ENCODE results near the gene SMOC1.

The SMOC1 gene

GRCh38 chr14:70034257-70034656 is 155.0 kb downstream of the SMOC1 start:
- TF ChIP-seq POLR2AphosphoS5 (IDR thresholded peaks at IDR 0.05; ENCODE audit: low read depth, low read length) (no peak), FOXP2 (optimal IDR thresholded peaks at IDR 0.05; ENCODE audit: borderline replicate concordance, extremely low read depth, extremely low read length, insufficient read depth) (no peak), SIN3A (IDR thresholded peaks at IDR 0.05; ENCODE audit: borderline replicate concordance, insufficient read depth, low read length) (no peak), TAF1 (IDR thresholded peaks at IDR 0.05; ENCODE audit: borderline replicate concordance, insufficient read depth, low read length) (no peak)
- TF ChIP-seq, protein P1, sequence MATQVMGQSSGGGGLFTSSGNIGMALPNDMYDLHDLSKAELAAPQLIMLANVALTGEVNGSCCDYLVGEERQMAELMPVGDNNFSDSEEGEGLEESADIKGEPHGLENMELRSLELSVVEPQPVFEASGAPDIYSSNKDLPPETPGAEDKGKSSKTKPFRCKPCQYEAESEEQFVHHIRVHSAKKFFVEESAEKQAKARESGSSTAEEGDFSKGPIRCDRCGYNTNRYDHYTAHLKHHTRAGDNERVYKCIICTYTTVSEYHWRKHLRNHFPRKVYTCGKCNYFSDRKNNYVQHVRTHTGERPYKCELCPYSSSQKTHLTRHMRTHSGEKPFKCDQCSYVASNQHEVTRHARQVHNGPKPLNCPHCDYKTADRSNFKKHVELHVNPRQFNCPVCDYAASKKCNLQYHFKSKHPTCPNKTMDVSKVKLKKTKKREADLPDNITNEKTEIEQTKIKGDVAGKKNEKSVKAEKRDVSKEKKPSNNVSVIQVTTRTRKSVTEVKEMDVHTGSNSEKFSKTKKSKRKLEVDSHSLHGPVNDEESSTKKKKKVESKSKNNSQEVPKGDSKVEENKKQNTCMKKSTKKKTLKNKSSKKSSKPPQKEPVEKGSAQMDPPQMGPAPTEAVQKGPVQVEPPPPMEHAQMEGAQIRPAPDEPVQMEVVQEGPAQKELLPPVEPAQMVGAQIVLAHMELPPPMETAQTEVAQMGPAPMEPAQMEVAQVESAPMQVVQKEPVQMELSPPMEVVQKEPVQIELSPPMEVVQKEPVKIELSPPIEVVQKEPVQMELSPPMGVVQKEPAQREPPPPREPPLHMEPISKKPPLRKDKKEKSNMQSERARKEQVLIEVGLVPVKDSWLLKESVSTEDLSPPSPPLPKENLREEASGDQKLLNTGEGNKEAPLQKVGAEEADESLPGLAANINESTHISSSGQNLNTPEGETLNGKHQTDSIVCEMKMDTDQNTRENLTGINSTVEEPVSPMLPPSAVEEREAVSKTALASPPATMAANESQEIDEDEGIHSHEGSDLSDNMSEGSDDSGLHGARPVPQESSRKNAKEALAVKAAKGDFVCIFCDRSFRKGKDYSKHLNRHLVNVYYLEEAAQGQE (IDR thresholded peaks at IDR 0.05; ENCODE audit: insufficient read depth in 1 of 2, low read depth in 2 of 2, low read length in 2 of 2): no peak

DNA sequence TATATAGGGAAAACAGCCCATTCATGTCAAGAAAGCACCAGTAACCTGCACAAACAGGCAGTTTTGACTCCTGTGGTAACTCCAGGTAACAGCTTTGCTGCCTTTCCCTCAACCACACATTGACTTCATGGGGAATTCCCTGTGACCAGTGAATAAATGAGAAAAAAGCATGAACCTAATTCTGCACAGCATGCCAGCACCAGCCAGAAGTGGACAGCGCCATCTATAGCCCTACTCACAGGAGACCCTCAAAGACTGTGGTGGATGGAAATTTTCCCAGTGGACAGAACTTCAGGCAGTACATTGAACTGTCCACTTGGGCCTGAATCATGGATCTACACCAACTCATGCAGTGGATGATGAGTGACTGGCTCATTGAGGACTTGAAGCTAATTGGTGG is 157.4 kb downstream of the SMOC1 start:
- TF ChIP-seq POLR2AphosphoS5 (IDR thresholded peaks at IDR 0.05; ENCODE audit: low read depth, low read length) (no peak), TAF1 (IDR thresholded peaks at IDR 0.05; ENCODE audit: borderline replicate concordance, insufficient read depth, low read length) (no peak), SIN3A (IDR thresholded peaks at IDR 0.05; ENCODE audit: borderline replicate concordance, insufficient read depth, low read length) (no peak), FOXP2 (optimal IDR thresholded peaks at IDR 0.05; ENCODE audit: borderline replicate concordance, extremely low read depth, extremely low read length, insufficient read depth) (no peak)
- TF ChIP-seq, protein P1 (IDR thresholded peaks at IDR 0.05; ENCODE audit: insufficient read depth in 1 of 2, low read depth in 2 of 2, low read length in 2 of 2): peak; percentile 49 to 86; a peak in 2 of 4 replicates

DNA sequence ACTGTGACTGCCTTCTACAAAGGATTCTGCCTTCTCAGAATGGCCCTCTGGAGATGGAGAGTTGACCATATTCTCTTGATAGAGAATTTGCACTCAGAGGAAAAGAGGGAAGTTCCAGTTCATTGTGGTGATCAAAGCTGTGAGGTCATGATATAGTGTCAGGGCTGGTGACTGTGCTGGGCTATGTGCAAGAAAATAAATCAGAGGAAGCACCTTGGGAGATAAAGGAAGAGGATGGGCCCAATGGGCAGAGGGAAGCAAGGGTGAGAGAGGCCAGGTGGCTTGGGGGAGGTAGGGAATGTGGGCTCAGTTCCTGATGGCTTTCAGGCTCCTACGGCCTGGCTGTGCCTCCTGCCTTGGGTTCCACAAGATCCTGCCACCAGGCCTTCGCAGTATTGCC is 163.8 kb downstream of the SMOC1 start:
- TF ChIP-seq FOXP2 (optimal IDR thresholded peaks at IDR 0.05; ENCODE audit: borderline replicate concordance, extremely low read depth, extremely low read length, insufficient read depth) (no peak), POLR2AphosphoS5 (IDR thresholded peaks at IDR 0.05; ENCODE audit: low read depth, low read length) (no peak), TAF1 (IDR thresholded peaks at IDR 0.05; ENCODE audit: borderline replicate concordance, insufficient read depth, low read length) (no peak), SIN3A (IDR thresholded peaks at IDR 0.05; ENCODE audit: borderline replicate concordance, insufficient read depth, low read length) (no peak)
- TF ChIP-seq, protein P1 (IDR thresholded peaks at IDR 0.05; ENCODE audit: insufficient read depth in 1 of 2, low read depth in 2 of 2, low read length in 2 of 2): no peak

DNA sequence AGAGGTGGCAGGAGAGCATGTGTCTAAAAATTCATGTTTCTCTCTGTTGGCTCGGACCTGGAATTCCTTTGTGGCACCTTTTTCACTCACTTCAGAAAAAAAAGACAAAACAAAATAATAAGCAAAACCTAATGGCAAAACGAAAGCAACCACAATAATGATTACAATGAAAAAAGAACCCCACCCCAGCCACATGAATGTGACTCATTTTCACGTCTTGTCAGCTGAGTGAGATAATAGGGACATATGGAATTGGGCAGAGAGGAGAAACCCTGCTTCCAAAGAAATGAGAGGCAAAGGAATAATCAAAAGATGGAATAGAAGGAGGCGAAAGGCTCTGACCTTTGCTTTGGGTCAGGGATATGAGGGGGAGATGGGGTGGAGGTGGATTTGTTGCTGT is 166.1 kb downstream of the SMOC1 start:
- TF ChIP-seq SIN3A (IDR thresholded peaks at IDR 0.05; ENCODE audit: borderline replicate concordance, insufficient read depth, low read length): no peak
- TF ChIP-seq FOXP2 (optimal IDR thresholded peaks at IDR 0.05; ENCODE audit: borderline replicate concordance, extremely low read depth, extremely low read length, insufficient read depth): no peak
- no peak for TF ChIP-seq TAF1 (IDR thresholded peaks at IDR 0.05; ENCODE audit: borderline replicate concordance, insufficient read depth, low read length)
- no peak for TF ChIP-seq POLR2AphosphoS5 (IDR thresholded peaks at IDR 0.05; ENCODE audit: low read depth, low read length)
- TF ChIP-seq, protein P1 (IDR thresholded peaks at IDR 0.05; ENCODE audit: insufficient read depth in 1 of 2, low read depth in 2 of 2, low read length in 2 of 2): no peak

Data from PFSK-1 (cell line).